HepG2 (cell line): ENCODE measurements around the gene AQP12A. TPM values are rescaled to one million over a fixed set of nuclear protein-coding genes. Genes with fewer than 3 reads are reported as not detected.

Source experiments
- ATAC-seq: fragments of 200-7000 bp; cut with Tn5 transposase; 3 replicates; pipeline ENCODE4 v1.9.1; 2020; ENCODE audit warnings: mild to moderate bottlenecking, moderate library complexity
- BruUV-seq: library from RNA; stranded (reverse); fragments of 400-500 nt; replicated peaks from 2 replicates; lab custom pipeline; 2021; lab: Mats Ljungman, UMichigan
- CTCF ChIA-PET: fragments of 300-600 bp; formaldehyde crosslinking; extraction: SDS; loops from one replicate; lab custom pipeline; 2021; ENCODE audit warnings: low total read pairs, inconsistent platforms, low intra/inter-chr PET ratio; lab: Yijun Ruan, JAX
- POLR2A ChIA-PET: fragments of 350-600 bp; sonication (Branson Sonifier 250); formaldehyde crosslinking; loops from one replicate; lab custom pipeline; 2020; ENCODE audit warnings: antibody characterized with exemption, inconsistent platforms; lab: Yijun Ruan, JAX
- DNase-seq: peaks from one replicate; pipeline ENCODE4 v3.0.0-alpha.2; 2015; ENCODE audit warnings: low spot score
- FAIRE-seq: peaks from 3 replicates; lab custom pipeline; 2011; peaks lifted over from hg19 to GRCh38; lab: Jason Lieb, UNC
- H2AFZ ChIP-seq: one replicate; pipeline ENCODE4 v1.6.1; 2011; ENCODE audit warnings: low read length, inconsistent platforms
- H3K27ac ChIP-seq: fragments of 300-600 bp; 3 replicates; pipeline ENCODE4 v1.8.0; 2011; ENCODE audit warnings: mixed run types, mild to moderate bottlenecking, mixed read lengths, low read length, inconsistent platforms; ENCODE audit not compliant: insufficient read depth; ENCODE audit errors: extremely low read length
- H3K27me3 ChIP-seq, 2 experiments: fragments of 200-600 bp in 1 of 2; 2 replicates in 1 of 2; 3 replicates in 1 of 2; pipeline versions ENCODE4 v1.6.0 to v1.8.0; 2011; ENCODE audit warnings: low read length in 2 of 2, mild to moderate bottlenecking in 2 of 2, moderate library complexity in 2 of 2, inconsistent platforms in 1 of 2; ENCODE audit not compliant: insufficient read depth in 2 of 2, control insufficient read depth in 1 of 2
- H3K36me3 ChIP-seq, 2 experiments: fragments of 200-600 bp in 1 of 2; replicated peaks in 1 of 2; 2 replicates in 1 of 2; 3 replicates in 1 of 2; pipeline versions ENCODE4 v1.5.1 to v1.8.0; 2011; ENCODE audit warnings: low read length in 2 of 2, inconsistent platforms in 1 of 2; ENCODE audit not compliant: insufficient read depth in 2 of 2, control insufficient read depth in 1 of 2
- H3K4me1 ChIP-seq: 2 replicates; pipeline ENCODE4 v1.5.1; 2012; ENCODE audit warnings: low read length, inconsistent platforms; ENCODE audit not compliant: insufficient read depth
- H3K4me2 ChIP-seq: 2 replicates; pipeline ENCODE4 v1.6.0; 2011; ENCODE audit warnings: low read depth, low read length, inconsistent platforms
- H3K4me3 ChIP-seq, 3 experiments: fragments of 200-600 bp in 1 of 3; sonication (generic), shearing (Covaris generic) in 1 of 3; replicated peaks in 1 of 3; 2 replicates each; pipeline ENCODE4 v1.5.1; 2011 to 2016; ENCODE audit warnings: low read length in 3 of 3, inconsistent platforms in 2 of 3, low read depth in 2 of 3, mild to moderate bottlenecking in 2 of 3, control low read depth in 1 of 3, mixed read lengths in 1 of 3; ENCODE audit not compliant: insufficient read depth in 1 of 3
- H3K79me2 ChIP-seq: one replicate; pipeline ENCODE4 v1.6.1; 2011; ENCODE audit warnings: low read length, inconsistent platforms; ENCODE audit not compliant: insufficient read depth
- H3K9ac ChIP-seq: 2 replicates; pipeline ENCODE4 v1.6.0; 2011; ENCODE audit warnings: mild to moderate bottlenecking, low read depth, low read length, inconsistent platforms; ENCODE audit not compliant: insufficient read depth
- H3K9me3 ChIP-seq: 2 replicates; pipeline ENCODE4 v1.5.1; 2012; ENCODE audit warnings: mild to moderate bottlenecking, low read length
- H4K20me1 ChIP-seq: 2 replicates; pipeline ENCODE4 v1.6.0; 2011; ENCODE audit warnings: inconsistent platforms, mild to moderate bottlenecking, low read length, moderate library complexity; ENCODE audit not compliant: insufficient read depth
- ARHGAP35 ChIP-seq: sonication (generic); formaldehyde crosslinking; IDR thresholded peaks from 2 replicates; pipeline ENCODE4 v1.9.0; 2022; ENCODE audit warnings: mild to moderate bottlenecking, inconsistent platforms, moderate library complexity, missing genetic modification reagents, borderline replicate concordance
- JUND ChIP-seq: sonication (generic); formaldehyde crosslinking; IDR thresholded peaks from 2 replicates; pipeline ENCODE4 v1.8.0; 2022; ENCODE audit warnings: mild to moderate bottlenecking, missing genetic modification reagents
- KLF13 ChIP-seq: sonication (generic); formaldehyde crosslinking; IDR thresholded peaks from 2 replicates; pipeline ENCODE4 v1.4.0; 2020; ENCODE audit warnings: mild to moderate bottlenecking, missing genetic modification reagents
- NFIC ChIP-seq: IDR thresholded peaks from 2 replicates; pipeline ENCODE4 v1.6.1; 2012; ENCODE audit warnings: mild to moderate bottlenecking, low read length, inconsistent platforms
- NPAS2 ChIP-seq: sonication (generic); formaldehyde crosslinking; IDR thresholded peaks from 2 replicates; pipeline ENCODE4 v1.8.0; 2022; ENCODE audit warnings: mild to moderate bottlenecking, missing genetic modification reagents, borderline replicate concordance
- RFX5 ChIP-seq: IDR thresholded peaks from 2 replicates; pipeline ENCODE4 v1.6.1; 2011; ENCODE audit warnings: low read depth, low read length, improper control_type of control experiment
- SALL1 ChIP-seq: sonication (generic); formaldehyde crosslinking; IDR thresholded peaks from 2 replicates; pipeline ENCODE4 v1.8.0; 2022; ENCODE audit warnings: mild to moderate bottlenecking, missing genetic modification reagents
- ZNF234 ChIP-seq: sonication (generic); formaldehyde crosslinking; conservative IDR thresholded peaks from 2 replicates; pipeline ENCODE4 v1.5.1; 2020; ENCODE audit warnings: mild to moderate bottlenecking, missing genetic modification reagents
- ZNF766 ChIP-seq: sonication (generic); formaldehyde crosslinking; IDR thresholded peaks from 2 replicates; pipeline ENCODE4 v1.5.0; 2020; ENCODE audit warnings: missing genetic modification reagents, borderline replicate concordance
- WGBS: methylation state at CpG from one replicate; pipeline ENCODE4 v1.1.6; 2017; ENCODE audit warnings: low lambda C conversion rate; 5-methylcytosine and 5-hydroxymethylcytosine counted together
- in situ Hi-C: cut with HindIII; loops from 2 replicates; pipeline ENCODE4 v1.10.0; 2017; ENCODE audit warnings: low pct_unique_long_range_greater_than_20kb; ENCODE audit not compliant: extremely low pct_ligation_motif_present
- intact Hi-C: fragments of 100-400 bp; cut with micrococcal nuclease; formaldehyde crosslinking; loops from one replicate; pipeline ENCODE4 v1.10.0; 2022; ENCODE audit not compliant: unreplicated experiment
- polyA plus RNA-seq, 8 experiments: library from polyadenylated mRNA; depleted of rRNA in 3 of 8; stranded (reverse) in 7 of 8; unstranded in 1 of 8; fragments of >200 nt; fragmentation: Illumina TruSeq in 4 of 8; extraction: Trizol in 4 of 8; gene quantifications; 2 replicates each; pipeline versions ENCODE4 v1.2.1 to v1.2.3, GENCODE V29; 2011 to 2016; ENCODE audit warnings: low read depth in 4 of 8, missing spikeins in 1 of 8, mixed read lengths in 1 of 8; ENCODE audit not compliant: insufficient read depth in 1 of 8
- total RNA-seq, 5 experiments: library from RNA; depleted of rRNA; stranded (reverse); fragments of >200 nt; fragmentation: Illumina TruSeq; extraction: Trizol; gene quantifications; 2 replicates each; pipeline ENCODE4 v1.2.3, GENCODE V29; 2016; ENCODE audit warnings: low read depth in 1 of 5
- TF ChIP-seq, protein P1 (sequence below): sonication (generic); formaldehyde crosslinking; IDR thresholded peaks from 2 replicates; pipeline ENCODE4 v1.8.0; 2022; ENCODE audit warnings: mild to moderate bottlenecking, missing genetic modification reagents, borderline replicate concordance
- TF ChIP-seq, protein P2 (sequence below): sonication (generic); formaldehyde crosslinking; IDR thresholded peaks from 2 replicates; pipeline ENCODE4 v1.4.0; 2020; ENCODE audit warnings: missing genetic modification reagents
- TF ChIP-seq, protein P3 (sequence below): sonication (generic); formaldehyde crosslinking; IDR thresholded peaks from 2 replicates; pipeline ENCODE4 v1.5.1; 2020; ENCODE audit warnings: mild to moderate bottlenecking, missing genetic modification reagents, borderline replicate concordance

Gene AQP12A
- total and polyA plus RNA-seq, 2 of the 13 experiments (the other 11 are each of a cell fraction or from before 2014, with no cell fraction given) = not detected

DNA sequence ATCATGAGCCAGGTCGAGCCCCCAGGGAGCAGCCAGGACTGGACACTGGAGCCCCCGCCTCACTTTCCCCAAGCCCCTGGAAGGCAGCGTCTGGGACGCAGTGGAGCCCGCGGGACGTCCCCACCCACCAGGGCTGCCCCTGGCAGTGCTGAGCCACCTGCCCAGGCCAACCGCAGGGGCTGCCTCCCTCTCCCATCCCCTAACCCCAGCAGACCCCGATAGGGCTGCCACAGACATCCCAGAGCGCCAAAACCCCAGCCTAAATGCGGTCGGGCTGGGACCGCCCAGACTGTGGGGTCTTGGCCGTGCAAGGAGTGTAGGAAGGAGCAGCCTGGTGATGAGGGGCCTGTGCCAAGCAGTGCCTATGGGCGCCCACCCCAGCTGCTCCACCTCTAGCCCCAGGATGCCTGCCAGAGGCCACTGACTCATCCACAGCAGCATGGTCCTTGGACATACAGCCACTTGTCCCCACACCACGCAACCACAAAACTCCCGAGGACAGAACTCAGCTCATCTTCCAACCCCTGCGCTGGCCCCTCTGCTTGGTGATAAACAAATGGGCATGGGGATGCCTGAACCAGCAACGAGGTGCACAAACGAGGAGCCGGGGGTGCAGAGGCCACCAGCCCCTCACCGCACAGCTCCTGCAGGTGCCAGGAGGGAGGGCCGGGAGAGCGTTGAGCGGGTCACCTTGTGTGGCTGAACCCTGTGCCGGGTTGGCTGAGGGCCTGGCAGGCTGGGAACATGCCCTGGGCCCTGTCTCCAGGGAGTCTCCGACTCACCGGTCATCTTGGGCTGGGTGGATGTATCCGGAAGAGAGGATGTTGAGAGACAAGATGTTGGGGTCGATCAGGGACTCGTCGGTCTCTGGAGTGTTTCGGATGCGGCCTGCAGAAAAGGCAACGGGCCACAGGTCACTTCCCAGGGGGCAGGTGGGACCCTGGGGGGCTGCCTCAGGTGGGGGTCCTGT lies 44.9 kb downstream of the AQP12A start (continued):
- TF ChIP-seq NFIC (no peak), RFX5 (no peak), ZNF234 (no peak), SALL1 (CRISPR knock-in tag) (no peak)
- TF ChIP-seq, protein P1, sequence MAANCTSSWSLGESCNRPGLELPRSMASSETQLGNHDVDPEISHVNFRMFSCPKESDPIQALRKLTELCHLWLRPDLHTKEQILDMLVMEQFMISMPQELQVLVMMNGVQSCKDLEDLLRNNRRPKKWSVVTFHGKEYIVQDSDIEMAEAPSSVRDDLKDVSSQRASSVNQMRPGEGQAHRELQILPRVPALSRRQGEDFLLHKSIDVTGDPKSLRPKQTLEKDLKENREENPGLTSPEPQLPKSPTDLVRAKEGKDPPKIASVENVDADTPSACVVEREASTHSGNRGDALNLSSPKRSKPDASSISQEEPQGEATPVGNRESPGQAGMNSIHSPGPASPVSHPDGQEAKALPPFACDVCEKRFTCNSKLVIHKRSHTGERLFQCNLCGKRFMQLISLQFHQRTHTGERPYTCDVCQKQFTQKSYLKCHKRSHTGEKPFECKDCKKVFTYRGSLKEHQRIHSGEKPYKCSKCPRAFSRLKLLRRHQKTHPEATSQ (CRISPR knock-in tag) = no peak
- TF ChIP-seq, protein P2, sequence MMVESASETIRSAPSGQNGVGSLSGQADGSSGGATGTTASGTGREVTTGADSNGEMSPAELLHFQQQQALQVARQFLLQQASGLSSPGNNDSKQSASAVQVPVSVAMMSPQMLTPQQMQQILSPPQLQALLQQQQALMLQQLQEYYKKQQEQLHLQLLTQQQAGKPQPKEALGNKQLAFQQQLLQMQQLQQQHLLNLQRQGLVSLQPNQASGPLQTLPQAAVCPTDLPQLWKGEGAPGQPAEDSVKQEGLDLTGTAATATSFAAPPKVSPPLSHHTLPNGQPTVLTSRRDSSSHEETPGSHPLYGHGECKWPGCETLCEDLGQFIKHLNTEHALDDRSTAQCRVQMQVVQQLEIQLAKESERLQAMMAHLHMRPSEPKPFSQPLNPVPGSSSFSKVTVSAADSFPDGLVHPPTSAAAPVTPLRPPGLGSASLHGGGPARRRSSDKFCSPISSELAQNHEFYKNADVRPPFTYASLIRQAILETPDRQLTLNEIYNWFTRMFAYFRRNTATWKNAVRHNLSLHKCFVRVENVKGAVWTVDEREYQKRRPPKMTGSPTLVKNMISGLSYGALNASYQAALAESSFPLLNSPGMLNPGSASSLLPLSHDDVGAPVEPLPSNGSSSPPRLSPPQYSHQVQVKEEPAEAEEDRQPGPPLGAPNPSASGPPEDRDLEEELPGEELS = no peak
- TF ChIP-seq, all 625 proteins: peak for 0

DNA sequence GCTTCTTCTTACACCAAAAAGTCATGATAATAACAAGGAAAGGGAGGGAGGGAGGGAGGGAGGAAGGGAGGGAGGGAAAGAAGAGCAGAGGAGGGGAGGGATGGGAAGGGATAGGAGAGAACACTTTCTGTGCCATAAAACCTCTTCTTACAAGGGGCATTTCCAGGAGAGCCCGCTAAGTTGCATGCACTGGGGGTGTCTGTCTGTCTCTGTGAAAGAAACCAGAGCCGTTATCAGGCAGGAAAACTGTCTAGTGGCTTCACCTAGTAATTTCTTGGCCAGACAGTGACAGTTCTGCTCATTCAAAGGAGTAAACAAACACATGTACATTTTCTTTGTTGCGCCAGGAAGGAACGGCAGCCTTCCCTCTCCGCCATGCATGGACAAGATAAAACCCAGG lies 45.8 kb downstream of the AQP12A start:
- FAIRE-seq (no peak), DNase-seq (no peak), ATAC-seq (no peak)
- H4K20me1 ChIP-seq = peaks cover 4% of the 10 kb centered on the region; the same call in 1 of the 2 replicates
- H3K9me3 ChIP-seq = no peaks in the 10 kb centered on the region
- H3K9ac ChIP-seq = no peak overlapping the region
- H3K27me3 ChIP-seq = peaks cover 49 to 97% of the 10 kb centered on the region in 2 experiments
- intact Hi-C loops (no loop called here), in situ Hi-C loops (no loop called here)
- H3K4me3 ChIP-seq = no peak overlapping the region
- BruUV-seq = no TSS peak
- no peak overlapping the region for H3K4me2 ChIP-seq
- POLR2A ChIA-PET = no interaction called here
- no peaks in the 10 kb centered on the region for H3K4me1 ChIP-seq
- H2AFZ ChIP-seq = no peak overlapping the region
- H3K36me3 ChIP-seq = no peaks in the 10 kb centered on the region
- WGBS = 43% methylated on average over 5 of the region's 5 CpGs
- CTCF ChIA-PET = no interaction called here
- H3K79me2 ChIP-seq = no peaks in the 10 kb centered on the region
- H3K27ac ChIP-seq = no peak overlapping the region
- no peak for TF ChIP-seq JUND
- no peak for TF ChIP-seq ARHGAP35 (CRISPR knock-in tag)
- no peak for TF ChIP-seq KLF13
- TF ChIP-seq, protein P3, sequence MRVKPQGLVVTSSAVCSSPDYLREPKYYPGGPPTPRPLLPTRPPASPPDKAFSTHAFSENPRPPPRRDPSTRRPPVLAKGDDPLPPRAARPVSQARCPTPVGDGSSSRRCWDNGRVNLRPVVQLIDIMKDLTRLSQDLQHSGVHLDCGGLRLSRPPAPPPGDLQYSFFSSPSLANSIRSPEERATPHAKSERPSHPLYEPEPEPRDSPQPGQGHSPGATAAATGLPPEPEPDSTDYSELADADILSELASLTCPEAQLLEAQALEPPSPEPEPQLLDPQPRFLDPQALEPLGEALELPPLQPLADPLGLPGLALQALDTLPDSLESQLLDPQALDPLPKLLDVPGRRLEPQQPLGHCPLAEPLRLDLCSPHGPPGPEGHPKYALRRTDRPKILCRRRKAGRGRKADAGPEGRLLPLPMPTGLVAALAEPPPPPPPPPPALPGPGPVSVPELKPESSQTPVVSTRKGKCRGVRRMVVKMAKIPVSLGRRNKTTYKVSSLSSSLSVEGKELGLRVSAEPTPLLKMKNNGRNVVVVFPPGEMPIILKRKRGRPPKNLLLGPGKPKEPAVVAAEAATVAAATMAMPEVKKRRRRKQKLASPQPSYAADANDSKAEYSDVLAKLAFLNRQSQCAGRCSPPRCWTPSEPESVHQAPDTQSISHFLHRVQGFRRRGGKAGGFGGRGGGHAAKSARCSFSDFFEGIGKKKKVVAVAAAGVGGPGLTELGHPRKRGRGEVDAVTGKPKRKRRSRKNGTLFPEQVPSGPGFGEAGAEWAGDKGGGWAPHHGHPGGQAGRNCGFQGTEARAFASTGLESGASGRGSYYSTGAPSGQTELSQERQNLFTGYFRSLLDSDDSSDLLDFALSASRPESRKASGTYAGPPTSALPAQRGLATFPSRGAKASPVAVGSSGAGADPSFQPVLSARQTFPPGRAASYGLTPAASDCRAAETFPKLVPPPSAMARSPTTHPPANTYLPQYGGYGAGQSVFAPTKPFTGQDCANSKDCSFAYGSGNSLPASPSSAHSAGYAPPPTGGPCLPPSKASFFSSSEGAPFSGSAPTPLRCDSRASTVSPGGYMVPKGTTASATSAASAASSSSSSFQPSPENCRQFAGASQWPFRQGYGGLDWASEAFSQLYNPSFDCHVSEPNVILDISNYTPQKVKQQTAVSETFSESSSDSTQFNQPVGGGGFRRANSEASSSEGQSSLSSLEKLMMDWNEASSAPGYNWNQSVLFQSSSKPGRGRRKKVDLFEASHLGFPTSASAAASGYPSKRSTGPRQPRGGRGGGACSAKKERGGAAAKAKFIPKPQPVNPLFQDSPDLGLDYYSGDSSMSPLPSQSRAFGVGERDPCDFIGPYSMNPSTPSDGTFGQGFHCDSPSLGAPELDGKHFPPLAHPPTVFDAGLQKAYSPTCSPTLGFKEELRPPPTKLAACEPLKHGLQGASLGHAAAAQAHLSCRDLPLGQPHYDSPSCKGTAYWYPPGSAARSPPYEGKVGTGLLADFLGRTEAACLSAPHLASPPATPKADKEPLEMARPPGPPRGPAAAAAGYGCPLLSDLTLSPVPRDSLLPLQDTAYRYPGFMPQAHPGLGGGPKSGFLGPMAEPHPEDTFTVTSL (CRISPR knock-in tag) = no peak
- TF ChIP-seq NPAS2 = no peak
- no peak for TF ChIP-seq ZNF766 (CRISPR knock-in tag)
